KOPT-K1 (cell line): ENCODE results near the gene HDAC1.
"Not testable (repeated sequence)": the region's sequence is repeated elsewhere in the genome, so short reads cannot be mapped to it uniquely, and the experiment has no call there.

Experiments
- H3K27ac ChIP-seq: fragments of 200-600 bp; sonication (generic); 2 replicates; pipeline ENCODE4 v1.5.1; 2016; ENCODE audit warnings: antibody characterized with exemption, mild to moderate bottlenecking, low read depth, low read length; ENCODE audit not compliant: poor library complexity, severe bottlenecking
- H3K36me3 ChIP-seq: fragments of 200-600 bp; sonication (generic); 2 replicates; pipeline ENCODE4 v1.5.1; 2017; ENCODE audit warnings: antibody characterized with exemption, mild to moderate bottlenecking, low read length, moderate library complexity; ENCODE audit not compliant: insufficient read depth
- H3K9me3 ChIP-seq: fragments of 200-600 bp; sonication (generic); 2 replicates; pipeline ENCODE4 v1.5.1; 2017; ENCODE audit warnings: antibody characterized with exemption, low read length, mild to moderate bottlenecking; ENCODE audit not compliant: insufficient read depth, poor library complexity, severe bottlenecking

The HDAC1 gene

GRCh38 chr1:32291708-32292538 lies at the start of gene HDAC1:
HDAC1 (plus strand) TSS chr1:32292083; CDS start chr1:32292170, 87 bp downstream.
- Histone ChIP-seq H3K9me3 (no peaks in the 10 kb centered on the region), H3K36me3 (peaks cover 33% of the 10 kb centered on the region), H3K27ac (peak within 1 kb of the TSS; percentile 96)

GRCh38 chr1:32242341-32242851 lies 49.5 kb upstream of the HDAC1 start:
- no peaks in the 10 kb centered on the region for H3K36me3 ChIP-seq
- H3K27ac ChIP-seq, result no peak overlapping the region
- no peaks in the 10 kb centered on the region for H3K9me3 ChIP-seq

- H3K27ac ChIP-seq, result peak within 1 kb of the TSS; percentile 94
- H3K36me3 ChIP-seq, result no peaks in the 10 kb centered on the region
- H3K9me3 ChIP-seq, result no peaks in the 10 kb centered on the region
These were observed 45.0 kb upstream of the HDAC1 start, which contains the start of gene FAM167B for GRCh38 chr1:32246888-32247273. FAM167B (plus strand) TSS chr1:32247222; CDS start chr1:32247422, 200 bp downstream.

- Histone ChIP-seq H3K9me3 (no peaks in the 10 kb centered on the region), H3K27ac (peak overlapping the region; percentile 94), H3K36me3 (no peaks in the 10 kb centered on the region)
These were observed 44.4 kb upstream of the HDAC1 start for GRCh38 chr1:32247452-32247851.

GRCh38 chr1:32247983-32248889 lies 43.6 kb upstream of the HDAC1 start:
- Histone ChIP-seq H3K36me3 (no peaks in the 10 kb centered on the region), H3K9me3 (no peaks in the 10 kb centered on the region), H3K27ac (peak overlapping the region; percentile 94)

GRCh38 chr1:32249831-32250525 lies 41.9 kb upstream of the HDAC1 start:
- Histone ChIP-seq H3K36me3 (no peaks in the 10 kb centered on the region), H3K9me3 (no peaks in the 10 kb centered on the region), H3K27ac (peak overlapping the region; percentile 94)

- Histone ChIP-seq H3K9me3 (no peaks in the 10 kb centered on the region), H3K27ac (peak within 1 kb of the TSS; percentile 94), H3K36me3 (no peaks in the 10 kb centered on the region)
These were observed 40.8 kb upstream of the HDAC1 start, which contains the start of gene LCK for GRCh38 chr1:32250893-32251716. LCK (plus strand) TSS chr1:32251265; CDS start chr1:32274330, 23,065 bp downstream.

- peaks cover 31% of the 10 kb centered on the region for H3K36me3 ChIP-seq
- no peaks in the 10 kb centered on the region for H3K9me3 ChIP-seq
- peak overlapping the region; percentile 45 for H3K27ac ChIP-seq
These were observed 36.5 kb upstream of the HDAC1 start for GRCh38 chr1:32255072-32256071.

- Histone ChIP-seq H3K36me3 (peaks cover 42% of the 10 kb centered on the region), H3K27ac (peak overlapping the region; percentile 6), H3K9me3 (no peaks in the 10 kb centered on the region)
These were observed 35.2 kb upstream of the HDAC1 start for GRCh38 chr1:32256473-32257226.

- Histone ChIP-seq H3K9me3 (no peaks in the 10 kb centered on the region), H3K27ac (no peak overlapping the region), H3K36me3 (peaks cover 42% of the 10 kb centered on the region)
These were observed 34.7 kb upstream of the HDAC1 start for GRCh38 chr1:32257227-32257508.

GRCh38 chr1:32263236-32263593 lies 28.7 kb upstream of the HDAC1 start:
- not testable (repeated sequence) for H3K9me3 ChIP-seq
- Histone ChIP-seq H3K27ac (peak overlapping the region; percentile 76), H3K36me3 (peaks cover 37% of the 10 kb centered on the region)

- no peaks in the 10 kb centered on the region for H3K9me3 ChIP-seq
- peaks cover 32% of the 10 kb centered on the region for H3K36me3 ChIP-seq
- peak overlapping the region; percentile 76 for H3K27ac ChIP-seq
These were observed 28.1 kb upstream of the HDAC1 start for GRCh38 chr1:32263744-32264143.

GRCh38 chr1:32265846-32266245 lies 26.0 kb upstream of the HDAC1 start:
- Histone ChIP-seq H3K9me3 (no peaks in the 10 kb centered on the region), H3K27ac (peak overlapping the region; percentile 76), H3K36me3 (peaks cover 20% of the 10 kb centered on the region; the same call in 1 of the 2 replicates)
